ENCODE results near the gene TXNDC16.
"Not testable (repeated sequence)": the region's sequence is repeated elsewhere in the genome, so short reads cannot be mapped to it uniquely, and the experiment has no call there.

The TXNDC16 gene

GRCh38 chr14:52552063-52552988 lies at the start of gene TXNDC16, which contains the start of gene GPR137C:
Gene TXNDC16 (minus strand): TSS chr14:52552505. CDS start chr14:52543557, 8,948 bp downstream.
Gene GPR137C (plus strand): TSS chr14:52552836. CDS start chr14:52553148, 312 bp downstream.
- peak; percentile 100 for DNase-seq

- DNase-seq: no peak
Measured at GRCh38 chr14:52599974-52600373, 47.7 kb upstream of the TXNDC16 start.

GRCh38 chr14:52598568-52598967 lies 46.3 kb upstream of the TXNDC16 start:
- DNase-seq: no peak

- DNase-seq: no peak
Measured at GRCh38 chr14:52596861-52597260, 44.6 kb upstream of the TXNDC16 start.

GRCh38 chr14:52596320-52596719 lies 44.0 kb upstream of the TXNDC16 start:
- DNase-seq: no peak

- no peak for DNase-seq
Measured at GRCh38 chr14:52590318-52590717, 38.0 kb upstream of the TXNDC16 start.

GRCh38 chr14:52589646-52590045 lies 37.3 kb upstream of the TXNDC16 start:
- no peak for DNase-seq

- no peak for DNase-seq
Measured at GRCh38 chr14:52583544-52583943, 31.2 kb upstream of the TXNDC16 start.

GRCh38 chr14:52575858-52576257 lies 23.6 kb upstream of the TXNDC16 start:
- no peak for DNase-seq

- DNase-seq: not testable (repeated sequence)
Measured at GRCh38 chr14:52568454-52568853, 16.1 kb upstream of the TXNDC16 start.

GRCh38 chr14:52563120-52563519 lies 10.8 kb upstream of the TXNDC16 start:
- no peak for DNase-seq

GRCh38 chr14:52558688-52559087 lies 6.4 kb upstream of the TXNDC16 start:
- no peak for DNase-seq

GRCh38 chr14:52553671-52554575 lies 1.6 kb upstream of the TXNDC16 start:
- DNase-seq: peak; percentile 90

- peak; percentile 53 for DNase-seq
Measured at GRCh38 chr14:52553002-52553670, 831 bp upstream of the TXNDC16 start.

- peak; percentile 32 for DNase-seq
Measured at GRCh38 chr14:52551696-52552062, 626 bp downstream of the TXNDC16 start.

GRCh38 chr14:52551205-52551604 lies 1.1 kb downstream of the TXNDC16 start:
- DNase-seq: no peak

- no peak for DNase-seq
Measured at GRCh38 chr14:52550661-52551060, 1.6 kb downstream of the TXNDC16 start.

- DNase-seq: no peak
Measured at GRCh38 chr14:52547526-52547925, 4.8 kb downstream of the TXNDC16 start.

GRCh38 chr14:52547027-52547426 lies 5.3 kb downstream of the TXNDC16 start:
- DNase-seq: no peak

GRCh38 chr14:52546318-52546670 lies 6.0 kb downstream of the TXNDC16 start:
- no peak for DNase-seq

GRCh38 chr14:52545584-52546317 lies 6.6 kb downstream of the TXNDC16 start:
- DNase-seq: no peak

- DNase-seq: no peak
Measured at GRCh38 chr14:52538623-52539022, 13.7 kb downstream of the TXNDC16 start.
